HG03575 (cell line): ENCODE data around the gene PCDHGC5.

Source experiments
- ATAC-seq: cut with Tn5 transposase; IDR thresholded peaks from one replicate; pipeline ENCODE4 v1.9.1; 2021; ENCODE audit not compliant: unreplicated experiment, insufficient number of reproducible peaks, low FRiP score; ENCODE audit errors: extremely low read depth

The PCDHGC5 gene

GRCh38 chr5:141488591-141489561 lies at the start of gene PCDHGC5:
Gene PCDHGC5 (plus strand): TSS chr5:141489081. CDS start chr5:141489241, 160 bp downstream.
- ATAC-seq, result no peak

- ATAC-seq, result no peak
Observed at GRCh38 chr5:141439411-141440141, 49.3 kb upstream of the PCDHGC5 start.

GRCh38 chr5:141440341-141440740 lies 48.5 kb upstream of the PCDHGC5 start:
- no peak for ATAC-seq

DNA sequence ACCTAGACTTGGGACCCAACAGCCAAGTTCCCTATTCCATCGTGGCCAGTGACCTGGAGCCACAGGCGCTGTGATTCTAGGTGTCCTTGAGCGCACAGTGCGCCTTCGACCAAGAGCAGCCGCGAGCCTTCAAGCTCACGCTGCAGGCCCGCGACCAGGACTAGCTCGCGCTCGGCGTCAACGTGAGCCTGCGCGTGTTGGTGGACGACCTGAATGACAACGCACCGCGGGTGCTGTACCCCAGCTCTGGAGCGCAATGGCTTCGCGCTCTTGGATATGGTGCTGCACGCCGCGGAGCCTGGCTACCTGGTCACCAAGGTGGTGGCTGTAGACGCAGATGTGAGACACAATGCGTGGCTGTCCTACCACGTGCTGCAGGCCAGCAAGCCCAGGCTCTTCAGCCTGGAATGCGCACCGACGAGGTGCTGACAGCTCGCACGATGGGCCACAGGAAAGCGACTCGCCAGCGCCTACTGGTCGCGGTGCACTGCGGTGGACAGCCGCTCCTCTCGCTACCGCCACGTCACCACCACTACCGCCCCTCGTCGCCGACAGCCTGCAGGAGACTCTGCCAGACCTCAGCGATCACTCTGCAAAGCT lies 47.2 kb upstream of the PCDHGC5 start:
- no peak for ATAC-seq

DNA sequence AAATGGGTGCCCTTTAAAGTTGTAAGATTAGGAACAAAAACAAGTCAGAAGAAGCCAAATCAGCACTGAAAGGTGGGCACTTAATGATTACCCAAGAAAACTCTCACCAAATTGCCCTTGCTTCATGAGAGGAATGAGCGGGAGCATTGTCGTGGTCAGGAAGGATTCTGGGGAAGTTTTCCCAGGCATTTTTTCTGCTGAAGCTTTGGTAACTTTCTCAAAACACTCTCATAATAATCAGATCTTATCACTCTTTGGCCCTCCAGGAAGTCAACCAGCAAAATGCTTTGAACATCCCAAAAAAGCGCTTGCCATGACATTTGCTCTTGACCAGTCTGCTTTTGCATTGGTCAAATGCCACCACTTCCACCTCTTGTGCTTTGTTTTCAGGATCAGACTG lies 23.5 kb upstream of the PCDHGC5 start:
- no peak for ATAC-seq

GRCh38 chr5:141475625-141476131 lies 13.2 kb upstream of the PCDHGC5 start, which contains the start of gene PCDHGC3:
Gene PCDHGC3 (plus strand): TSS chr5:141475966. CDS start chr5:141476117, 151 bp downstream.
- peak; percentile 90 for ATAC-seq

DNA sequence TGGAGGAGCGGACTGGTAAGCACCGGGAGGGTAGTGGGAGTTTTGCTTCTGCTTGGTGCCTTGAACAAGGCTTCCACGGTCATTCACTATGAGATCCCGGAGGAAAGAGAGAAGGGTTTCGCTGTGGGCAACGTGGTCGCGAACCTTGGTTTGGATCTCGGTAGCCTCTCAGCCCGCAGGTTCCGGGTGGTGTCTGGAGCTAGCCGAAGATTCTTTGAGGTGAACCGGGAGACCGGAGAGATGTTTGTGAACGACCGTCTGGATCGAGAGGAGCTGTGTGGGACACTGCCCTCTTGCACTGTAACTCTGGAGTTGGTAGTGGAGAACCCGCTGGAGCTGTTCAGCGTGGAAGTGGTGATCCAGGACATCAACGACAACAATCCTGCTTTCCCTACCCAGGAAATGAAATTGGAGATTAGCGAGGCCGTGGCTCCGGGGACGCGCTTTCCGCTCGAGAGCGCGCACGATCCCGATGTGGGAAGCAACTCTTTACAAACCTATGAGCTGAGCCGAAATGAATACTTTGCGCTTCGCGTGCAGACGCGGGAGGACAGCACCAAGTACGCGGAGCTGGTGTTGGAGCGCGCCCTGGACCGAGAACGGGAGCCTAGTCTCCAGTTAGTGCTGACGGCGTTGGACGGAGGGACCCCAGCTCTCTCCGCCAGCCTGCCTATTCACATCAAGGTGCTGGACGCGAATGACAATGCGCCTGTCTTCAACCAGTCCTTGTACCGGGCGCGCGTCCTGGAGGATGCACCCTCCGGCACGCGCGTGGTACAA lies 12.6 kb upstream of the PCDHGC5 start:
- ATAC-seq, result peak; percentile 19

DNA sequence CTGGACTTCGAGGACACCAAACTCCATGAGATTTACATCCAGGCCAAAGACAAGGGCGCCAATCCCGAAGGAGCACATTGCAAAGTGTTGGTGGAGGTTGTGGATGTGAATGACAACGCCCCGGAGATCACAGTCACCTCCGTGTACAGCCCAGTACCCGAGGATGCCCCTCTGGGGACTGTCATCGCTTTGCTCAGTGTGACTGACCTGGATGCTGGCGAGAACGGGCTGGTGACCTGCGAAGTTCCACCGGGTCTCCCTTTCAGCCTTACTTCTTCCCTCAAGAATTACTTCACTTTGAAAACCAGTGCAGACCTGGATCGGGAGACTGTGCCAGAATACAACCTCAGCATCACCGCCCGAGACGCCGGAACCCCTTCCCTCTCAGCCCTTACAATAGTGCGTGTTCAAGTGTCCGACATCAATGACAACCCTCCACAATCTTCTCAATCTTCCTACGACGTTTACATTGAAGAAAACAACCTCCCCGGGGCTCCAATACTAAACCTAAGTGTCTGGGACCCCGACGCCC lies 11.8 kb upstream of the PCDHGC5 start:
- no peak for ATAC-seq

DNA sequence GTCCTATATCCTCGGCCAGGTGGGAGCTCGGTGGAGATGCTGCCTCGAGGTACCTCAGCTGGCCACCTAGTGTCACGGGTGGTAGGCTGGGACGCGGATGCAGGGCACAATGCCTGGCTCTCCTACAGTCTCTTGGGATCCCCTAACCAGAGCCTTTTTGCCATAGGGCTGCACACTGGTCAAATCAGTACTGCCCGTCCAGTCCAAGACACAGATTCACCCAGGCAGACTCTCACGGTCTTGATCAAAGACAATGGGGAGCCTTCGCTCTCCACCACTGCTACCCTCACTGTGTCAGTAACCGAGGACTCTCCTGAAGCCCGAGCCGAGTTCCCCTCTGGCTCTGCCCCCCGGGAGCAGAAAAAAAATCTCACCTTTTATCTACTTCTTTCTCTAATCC lies 11.1 kb upstream of the PCDHGC5 start:
- no peak for ATAC-seq

DNA sequence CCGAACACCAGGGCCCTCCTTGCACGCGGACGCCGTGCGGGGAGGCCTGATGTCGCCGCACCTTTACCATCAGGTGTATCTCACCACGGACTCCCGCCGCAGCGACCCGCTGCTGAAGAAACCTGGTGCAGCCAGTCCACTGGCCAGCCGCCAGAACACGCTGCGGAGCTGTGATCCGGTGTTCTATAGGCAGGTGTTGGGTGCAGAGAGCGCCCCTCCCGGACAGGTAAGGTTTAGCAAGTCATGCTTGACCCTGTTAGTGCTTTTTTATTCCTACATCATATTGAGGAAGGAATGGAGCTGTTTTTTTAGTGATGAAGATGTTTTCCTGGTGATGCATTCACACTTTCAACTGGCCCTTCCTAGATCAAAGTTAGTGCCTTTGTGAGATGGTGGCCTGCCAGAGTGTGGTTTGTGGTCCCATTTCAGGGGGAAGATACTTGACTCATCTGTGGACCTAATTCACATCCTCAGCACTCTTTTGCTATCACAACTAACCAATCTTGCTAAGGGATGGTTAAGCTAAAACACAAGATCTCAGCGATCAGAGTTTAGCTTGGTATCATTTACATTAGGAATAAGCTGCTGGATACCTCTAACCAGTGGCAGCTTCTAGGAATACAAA lies 10.4 kb upstream of the PCDHGC5 start:
- ATAC-seq, result no peak

GRCh38 chr5:141479776-141480175 lies 9.1 kb upstream of the PCDHGC5 start:
- ATAC-seq, result no peak

GRCh38 chr5:141483902-141484301 lies 5.0 kb upstream of the PCDHGC5 start:
- ATAC-seq, result no peak

GRCh38 chr5:141484310-141484640 lies 4.6 kb upstream of the PCDHGC5 start:
- no peak for ATAC-seq

- no peak for ATAC-seq
Observed at GRCh38 chr5:141484641-141485311, 4.1 kb upstream of the PCDHGC5 start, which contains the start of gene PCDHGC4. Gene PCDHGC4 (plus strand): TSS chr5:141485030. CDS start chr5:141485174, 144 bp downstream.

DNA sequence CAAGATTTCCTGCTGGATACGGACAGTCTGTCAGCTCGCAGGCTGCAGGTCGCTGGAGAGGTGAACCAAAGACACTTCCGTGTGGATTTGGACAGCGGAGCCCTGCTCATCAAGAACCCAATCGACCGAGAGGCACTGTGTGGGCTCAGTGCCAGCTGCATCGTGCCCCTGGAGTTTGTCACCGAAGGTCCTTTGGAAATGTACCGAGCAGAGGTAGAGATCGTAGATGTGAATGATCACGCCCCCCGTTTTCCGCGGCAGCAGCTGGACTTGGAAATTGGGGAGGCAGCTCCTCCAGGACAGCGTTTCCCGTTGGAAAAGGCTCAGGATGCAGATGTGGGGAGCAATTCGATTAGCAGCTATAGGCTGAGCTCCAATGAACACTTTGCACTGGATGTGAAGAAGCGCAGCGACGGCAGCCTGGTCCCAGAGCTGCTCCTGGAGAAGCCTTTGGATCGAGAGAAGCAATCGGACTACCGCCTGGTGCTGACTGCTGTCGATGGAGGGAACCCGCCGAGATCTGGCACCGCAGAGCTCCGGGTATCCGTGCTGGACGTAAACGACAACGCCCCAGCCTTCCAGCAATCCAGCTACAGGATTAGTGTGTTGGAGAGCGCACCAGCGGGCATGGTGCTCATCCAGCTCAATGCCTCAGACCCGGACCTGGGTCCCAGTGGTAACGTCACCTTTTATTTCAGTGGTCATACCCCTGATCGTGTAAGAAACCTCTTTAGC lies 3.4 kb upstream of the PCDHGC5 start:
- ATAC-seq, result no peak

- no peak for ATAC-seq
Observed at GRCh38 chr5:141486091-141486490, 2.8 kb upstream of the PCDHGC5 start.

DNA sequence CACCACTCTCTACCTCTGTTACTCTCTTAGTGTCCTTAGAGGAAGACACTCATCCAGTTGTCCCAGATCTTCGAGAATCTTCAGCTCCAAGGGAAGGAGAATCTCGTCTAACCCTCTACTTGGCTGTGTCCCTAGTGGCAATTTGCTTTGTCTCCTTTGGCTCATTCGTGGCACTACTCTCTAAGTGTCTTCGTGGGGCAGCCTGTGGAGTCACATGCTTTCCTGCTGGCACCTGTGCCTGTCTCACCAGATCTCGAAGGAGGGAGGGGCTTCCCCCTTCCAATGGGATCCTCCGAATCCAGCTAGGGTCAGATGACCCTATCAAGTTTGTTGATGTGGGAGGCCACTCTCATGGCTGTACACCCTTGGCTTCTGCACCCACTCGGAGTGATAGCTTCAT lies 1.8 kb upstream of the PCDHGC5 start:
- no peak for ATAC-seq
